Kasumi-1 (cell line): ENCODE data around the gene GARIN3.
"Not testable (repeated sequence)": the region's sequence is repeated elsewhere in the genome, so short reads cannot be mapped to it uniquely, and the experiment has no call there.

ENCODE experiments used
- DNase-seq, 2 experiments: peaks; one replicate each; lab custom pipeline; 2025; lab: John Stamatoyannopoulos, UW

GARIN3 gene

GRCh38 chr5:157185122-157185521 is 19.1 kb upstream of the GARIN3 start:
- not testable (repeated sequence) for DNase-seq

DNA sequence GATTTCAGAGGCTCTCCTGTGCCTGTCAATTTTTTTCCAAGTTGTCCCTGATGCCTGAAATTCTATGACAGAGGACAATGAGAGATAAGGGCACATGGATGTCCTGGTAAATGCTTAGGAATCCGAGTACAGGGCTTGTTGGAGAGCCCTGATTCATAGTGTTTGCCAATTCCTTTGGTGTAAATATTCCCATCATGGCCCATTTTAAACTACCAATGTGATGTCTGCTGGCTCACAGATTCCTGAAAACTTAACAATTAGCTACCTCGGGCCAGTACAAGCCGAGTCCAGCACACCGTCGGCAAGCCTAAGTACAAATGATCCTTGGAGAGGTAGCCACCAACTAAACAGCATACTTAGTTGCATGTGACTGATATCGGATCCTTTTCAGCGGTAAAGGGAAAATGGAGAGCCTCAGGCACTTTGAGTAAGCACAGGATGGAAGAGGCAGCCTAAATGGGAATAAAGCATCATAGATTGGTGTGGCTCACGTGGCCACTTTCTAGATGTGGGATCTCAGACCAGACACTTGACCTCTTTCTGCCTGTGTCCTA is 18.1 kb upstream of the GARIN3 start:
- no peak for DNase-seq

- no peak for DNase-seq
These were observed 16.2 kb upstream of the GARIN3 start for GRCh38 chr5:157182143-157182757.

- no peak for DNase-seq
These were observed 14.6 kb upstream of the GARIN3 start, which contains the start of gene ITK for GRCh38 chr5:157180374-157181264. TSS of gene ITK (plus strand) at chr5:157180840. CDS start at chr5:157180978, 138 bp downstream.

- DNase-seq: no peak
These were observed 12.9 kb upstream of the GARIN3 start for GRCh38 chr5:157178966-157179365.

- no peak for DNase-seq
These were observed 11.9 kb upstream of the GARIN3 start for GRCh38 chr5:157177953-157178352.

DNA sequence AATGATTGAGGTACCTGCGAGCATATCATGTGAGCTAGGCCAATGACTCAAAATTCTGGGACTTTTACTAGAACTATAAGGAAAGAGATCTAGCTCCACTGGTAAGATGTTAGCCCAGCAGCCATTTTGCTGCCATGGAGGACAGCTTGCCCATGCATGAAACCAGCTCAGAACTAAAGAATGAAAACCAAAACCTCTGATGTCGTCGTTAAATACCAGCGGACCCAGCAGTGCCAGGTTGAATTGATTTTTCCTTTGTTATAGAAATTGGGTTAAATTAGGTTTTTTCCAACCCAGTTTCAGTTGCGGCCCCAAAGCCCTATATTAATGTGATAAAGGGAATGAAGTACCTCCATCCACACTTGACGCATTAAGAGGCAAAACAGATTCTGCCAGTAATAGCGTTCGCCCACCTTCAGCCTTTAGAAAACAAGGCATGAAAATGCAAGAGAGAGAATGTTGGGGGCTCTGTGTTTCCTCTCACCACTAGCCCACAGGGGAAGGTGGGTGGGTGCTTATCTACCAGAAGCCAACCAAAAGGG is 9.1 kb upstream of the GARIN3 start:
- no peak for DNase-seq

DNA sequence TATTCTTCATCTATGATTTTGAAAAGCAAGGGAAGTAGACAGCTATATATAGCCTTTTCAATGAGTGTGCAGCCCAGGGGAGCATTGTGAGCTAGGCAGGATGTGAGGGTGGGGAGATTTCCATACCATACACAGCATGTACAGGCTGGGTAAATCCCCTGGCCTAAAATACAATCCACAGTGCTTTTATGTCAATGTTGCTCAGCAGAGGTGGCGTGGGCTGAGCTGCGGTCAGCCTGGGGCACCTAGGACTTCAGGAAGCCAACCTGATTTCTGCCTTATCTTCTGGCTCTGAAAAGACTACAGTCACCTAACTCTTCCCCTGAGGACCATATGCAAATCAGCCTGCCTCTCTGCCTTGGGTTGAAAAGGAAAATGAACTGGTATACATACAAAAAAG is 6.3 kb upstream of the GARIN3 start:
- DNase-seq: no peak

DNA sequence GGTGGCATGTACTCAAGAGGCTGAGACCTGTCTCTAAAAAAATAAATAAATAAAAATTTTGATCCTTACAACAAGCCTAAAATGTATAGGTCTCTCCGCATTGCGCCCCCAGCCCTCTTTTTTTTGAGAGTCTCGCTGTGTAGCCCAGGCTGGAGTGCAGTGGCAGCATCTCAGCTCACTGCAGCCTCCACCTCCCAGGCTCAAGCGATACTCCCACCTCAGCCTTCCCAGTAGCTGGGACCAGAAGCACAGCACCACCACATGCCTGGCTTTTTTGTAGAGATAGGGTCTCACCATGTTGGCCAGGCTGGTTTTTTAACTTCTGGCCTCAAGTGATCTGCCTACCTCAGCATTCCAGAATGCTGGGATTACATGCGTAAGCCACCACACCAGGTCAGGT is 2.2 kb upstream of the GARIN3 start:
- DNase-seq: no peak

DNA sequence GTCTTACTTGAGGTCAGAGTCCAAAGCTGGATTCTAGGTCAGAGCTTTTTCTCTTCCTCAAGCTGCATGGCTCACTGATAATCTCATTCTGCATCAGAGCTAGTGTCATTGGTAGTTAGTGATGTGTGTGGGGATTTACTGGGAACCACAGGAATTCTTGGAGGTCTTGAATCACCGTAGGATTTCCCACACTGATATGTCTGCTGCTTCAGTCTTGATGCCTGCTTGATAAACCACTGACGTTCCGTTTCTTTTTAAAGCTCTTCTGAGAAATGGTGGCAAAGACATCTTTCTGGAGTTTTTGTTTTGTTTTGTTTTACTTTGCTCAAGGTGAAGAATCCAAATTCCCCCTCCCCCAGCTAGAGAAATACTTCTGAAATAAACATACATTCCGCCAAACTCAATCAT is 1.2 kb upstream of the GARIN3 start:
- DNase-seq: no peak

DNA sequence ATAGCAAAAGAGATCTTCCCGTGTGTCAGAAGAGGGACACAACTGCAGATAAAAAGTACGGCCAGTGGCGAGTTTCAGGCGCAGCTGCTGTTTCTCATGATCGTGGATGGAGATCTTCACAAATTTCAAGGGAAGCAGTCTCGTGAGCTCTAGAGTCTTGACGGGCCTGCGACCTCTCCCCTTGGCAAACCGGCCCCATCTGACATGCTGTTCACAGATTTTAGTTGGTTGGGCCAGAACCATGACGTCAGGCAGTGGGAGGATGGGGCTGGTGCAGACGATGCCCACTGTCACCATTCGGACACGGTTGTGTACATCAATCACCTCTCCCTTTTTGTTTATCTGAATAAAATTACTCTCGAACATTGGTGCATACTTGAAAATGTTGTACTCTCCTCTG is 396 bp downstream of the GARIN3 start:
- DNase-seq: no peak

DNA sequence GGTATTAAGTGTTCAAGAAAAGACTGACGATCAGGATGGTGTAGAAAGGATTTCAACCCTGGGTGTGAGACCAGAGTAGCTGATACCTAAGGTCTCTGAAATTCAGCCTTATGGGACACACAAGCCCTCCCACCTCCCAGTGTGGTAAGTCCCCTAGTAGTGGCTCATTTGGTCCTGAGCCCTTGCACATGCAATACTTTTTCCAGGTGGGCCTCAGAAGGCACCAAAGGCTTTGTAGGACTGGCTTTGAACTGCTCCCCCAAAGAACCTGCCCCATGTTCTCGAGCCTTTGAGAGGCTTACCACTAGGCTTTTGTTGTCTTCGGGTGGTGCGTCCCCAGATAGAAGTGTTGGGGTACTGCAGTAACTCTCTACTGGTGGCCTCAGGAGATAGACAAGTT is 803 bp downstream of the GARIN3 start:
- no peak for DNase-seq

DNA sequence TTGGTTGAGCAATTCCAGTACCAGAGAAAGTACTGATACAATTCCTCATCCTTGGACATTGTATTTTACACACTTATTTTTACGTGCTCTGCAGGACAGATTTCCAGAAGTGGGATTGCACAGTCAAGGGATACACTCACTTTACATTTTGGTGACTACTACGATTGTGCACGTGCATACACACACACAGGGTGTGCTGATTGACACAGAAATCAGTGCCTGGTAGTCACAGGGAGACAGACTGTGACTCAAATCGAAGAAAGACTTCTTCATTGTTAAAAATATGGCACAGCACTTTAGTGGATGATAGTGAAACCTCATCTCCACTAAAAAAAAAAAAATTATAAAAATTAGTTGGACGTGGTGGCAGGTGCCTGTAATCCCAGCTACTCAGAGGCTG is 1.5 kb downstream of the GARIN3 start:
- DNase-seq: no peak

- DNase-seq: no peak
These were observed 3.0 kb downstream of the GARIN3 start for GRCh38 chr5:157162919-157163510.

DNA sequence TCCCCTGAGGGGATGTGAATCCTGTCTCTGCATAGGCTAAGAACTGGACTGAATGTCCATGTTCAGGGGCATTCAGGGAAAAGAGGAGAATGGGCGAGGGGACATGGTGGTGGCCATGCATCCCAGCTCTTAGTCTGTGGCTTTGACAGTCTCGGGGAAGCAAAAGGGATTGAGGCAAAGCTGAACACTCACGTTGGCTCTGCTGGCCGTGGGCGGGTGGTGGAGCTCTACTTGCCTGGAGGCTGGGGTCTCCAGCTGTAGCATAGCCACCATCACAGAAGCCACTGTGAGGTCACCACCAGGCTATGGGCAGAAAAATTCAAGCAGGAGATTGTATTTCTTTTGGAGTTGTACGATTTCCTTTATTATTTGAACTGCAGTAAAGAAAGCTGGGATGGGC is 4.1 kb downstream of the GARIN3 start:
- DNase-seq: no peak

- DNase-seq: no peak
These were observed 6.1 kb downstream of the GARIN3 start for GRCh38 chr5:157160001-157160400.

- DNase-seq: no peak
These were observed 6.8 kb downstream of the GARIN3 start for GRCh38 chr5:157159209-157159751.

DNA sequence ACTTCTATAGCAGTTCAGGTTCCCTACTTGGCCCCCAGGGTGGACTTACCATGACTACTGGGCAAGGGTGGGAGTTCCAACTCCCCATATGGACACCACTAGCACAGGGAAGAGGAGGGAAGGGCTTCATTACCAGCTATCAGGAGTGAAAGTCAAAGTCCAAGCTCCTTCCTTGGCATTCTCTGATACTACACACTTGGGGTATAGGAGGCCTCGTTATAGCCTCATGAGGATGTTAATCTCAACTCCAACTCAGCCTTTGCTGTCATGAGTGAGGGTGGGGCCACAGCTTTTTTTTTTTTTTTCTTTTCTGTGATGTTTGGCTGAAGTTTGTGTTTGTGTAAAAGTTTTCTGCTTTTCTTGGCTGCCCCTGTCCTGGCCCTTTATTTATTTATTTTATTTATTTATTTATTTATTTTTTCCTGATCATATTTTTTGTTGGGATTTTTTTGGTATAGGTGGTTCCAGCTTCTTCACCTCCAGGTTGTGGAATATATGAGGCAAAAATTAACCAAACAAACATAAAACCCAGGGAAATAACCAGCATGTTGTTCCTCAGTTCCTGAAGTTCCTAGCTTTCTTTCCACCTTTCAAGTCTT is 8.7 kb downstream of the GARIN3 start:
- no peak for DNase-seq

- no peak for DNase-seq
These were observed 10.8 kb downstream of the GARIN3 start for GRCh38 chr5:157155297-157155696.

GRCh38 chr5:157150995-157151394 is 15.1 kb downstream of the GARIN3 start:
- DNase-seq: no peak

- peak; percentile 63 to 79 for DNase-seq
These were observed 17.1 kb downstream of the GARIN3 start for GRCh38 chr5:157148734-157149615.
